HG02943 (cell line): ENCODE data around the gene SLC51B.
"Not testable (repeated sequence)": the region's sequence is repeated elsewhere in the genome, so short reads cannot be mapped to it uniquely, and the experiment has no call there.

Source experiments
- ATAC-seq: cut with Tn5 transposase; IDR thresholded peaks from one replicate; pipeline ENCODE4 v1.9.1; 2021; ENCODE audit warnings: mild to moderate bottlenecking, low read depth, moderate library complexity; ENCODE audit not compliant: unreplicated experiment

The SLC51B gene

GRCh38 chr15:65096481-65097385 is 51.5 kb downstream of the SLC51B start:
- no peak for ATAC-seq

GRCh38 chr15:65097651-65098263 is 52.6 kb downstream of the SLC51B start:
- ATAC-seq, result no peak

GRCh38 chr15:65099336-65099735 is 54.1 kb downstream of the SLC51B start:
- no peak for ATAC-seq

GRCh38 chr15:65099801-65100200 is 54.6 kb downstream of the SLC51B start:
- ATAC-seq, result not testable (repeated sequence)

GRCh38 chr15:65100442-65100841 is 55.3 kb downstream of the SLC51B start:
- no peak for ATAC-seq

- no peak for ATAC-seq
Observed at GRCh38 chr15:65101411-65101890, 56.3 kb downstream of the SLC51B start.

- ATAC-seq, result no peak
Observed at GRCh38 chr15:65101891-65102708, 56.9 kb downstream of the SLC51B start.

- no peak for ATAC-seq
Observed at GRCh38 chr15:65102912-65103311, 57.7 kb downstream of the SLC51B start.
